Measurements from ENCODE around the gene GLI3. TPM values are rescaled to one million over a fixed set of nuclear protein-coding genes. Genes with fewer than 3 reads are reported as not detected.

Gene GLI3
- total and polyA plus RNA-seq, 2 of the 8 experiments (the other 6 are each of a cell fraction or from before 2014, with no cell fraction given): 8.0 to 31.1 TPM

DNA sequence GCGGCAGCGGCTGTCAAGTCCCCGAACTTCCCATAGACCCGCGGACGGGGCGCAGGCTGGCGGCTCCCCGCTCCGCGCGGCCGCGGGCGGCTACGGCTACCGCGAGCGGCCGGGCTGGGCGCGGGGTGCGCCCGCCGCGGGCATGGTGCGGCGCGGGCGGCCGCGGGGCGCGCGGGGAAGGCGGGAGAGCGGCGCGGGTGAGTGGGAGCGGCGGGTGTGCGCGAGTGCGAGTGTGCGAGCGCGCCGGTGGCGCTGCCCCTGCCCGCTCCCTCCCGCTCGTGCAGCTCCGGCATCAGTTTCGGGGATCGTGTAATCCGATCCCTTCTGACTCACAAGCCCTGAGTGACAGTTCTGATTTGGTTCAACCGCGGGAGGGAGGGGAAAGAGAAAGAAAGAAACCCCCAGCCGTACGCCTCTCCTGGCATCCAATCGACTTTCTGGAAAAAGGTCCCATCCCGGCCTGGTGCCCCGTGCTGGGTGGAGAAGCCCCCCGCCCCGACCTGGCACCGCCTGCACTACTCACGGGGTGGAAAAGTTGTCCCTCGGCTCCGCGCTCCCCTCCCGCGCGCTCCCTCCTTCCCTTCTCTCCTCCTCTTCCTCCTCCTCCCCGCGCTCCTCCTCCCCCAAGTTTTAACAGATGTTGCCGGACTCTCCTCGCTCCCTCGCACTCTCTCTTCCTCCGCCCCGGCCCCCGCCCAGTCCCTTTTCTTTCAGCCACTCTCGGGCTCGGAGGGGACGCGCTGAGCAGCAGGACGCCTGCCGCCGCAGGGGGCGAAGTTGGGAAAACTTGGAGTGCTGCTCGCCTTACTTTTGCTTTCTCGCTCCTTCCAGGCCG is at the start of gene GLI3 (continued):
- peak; percentile 6; the same call in 1 of the 2 replicates for TF ChIP-seq YY1 (IDR thresholded peaks at IDR 0.05; ENCODE audit: low read depth, low read length)
- no peak for TF ChIP-seq POU5F1 (IDR thresholded peaks at IDR 0.05; ENCODE audit: low read depth, low read length)
- no peak for TF ChIP-seq RXRA (IDR thresholded peaks at IDR 0.05; ENCODE audit: insufficient read depth, low read depth, low read length)
- TF ChIP-seq, protein P1, sequence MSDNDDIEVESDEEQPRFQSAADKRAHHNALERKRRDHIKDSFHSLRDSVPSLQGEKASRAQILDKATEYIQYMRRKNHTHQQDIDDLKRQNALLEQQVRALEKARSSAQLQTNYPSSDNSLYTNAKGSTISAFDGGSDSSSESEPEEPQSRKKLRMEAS (IDR thresholded peaks at IDR 0.05): peak; percentile 30; the same call in 1 of the 2 replicates
- TF ChIP-seq CHD2 (IDR thresholded peaks at IDR 0.05; ENCODE audit: low read length): no peak; the same call in 1 of the 2 replicates
- no peak; the same call in 1 of the 2 replicates for TF ChIP-seq TAF1 (IDR thresholded peaks at IDR 0.05; ENCODE audit: low read depth, low read length)
- no peak for TF ChIP-seq EP300 (IDR thresholded peaks at IDR 0.05; ENCODE audit: borderline replicate concordance in 1 of 2, low read depth in 2 of 2, low read length in 2 of 2)
- TF ChIP-seq KDM1A (IDR thresholded peaks at IDR 0.05; ENCODE audit: borderline replicate concordance, low read length): peak; percentile 51
- peak; percentile 35 to 69; a peak in 2 of 4 replicates for TF ChIP-seq SIN3A (conservative IDR thresholded peaks at IDR 0.05 in 1 of 2, IDR thresholded peaks at IDR 0.05 in 1 of 2; ENCODE audit: low read depth in 1 of 2, low read length in 2 of 2)
- no peak for TF ChIP-seq HDAC6 (IDR thresholded peaks at IDR 0.05; ENCODE audit: low read depth, low read length)
- no peak; the same call in 1 of the 2 replicates for TF ChIP-seq POLR2AphosphoS5 (IDR thresholded peaks at IDR 0.05; ENCODE audit: low read depth, low read length)
- TF ChIP-seq NANOG (IDR thresholded peaks at IDR 0.05; ENCODE audit: insufficient read depth, low read depth, low read length, poor library complexity, severe bottlenecking): no peak
- no peak for TF ChIP-seq CBX5 (IDR thresholded peaks at IDR 0.05; ENCODE audit: low read depth, low read length)
- TF ChIP-seq, protein P2, sequence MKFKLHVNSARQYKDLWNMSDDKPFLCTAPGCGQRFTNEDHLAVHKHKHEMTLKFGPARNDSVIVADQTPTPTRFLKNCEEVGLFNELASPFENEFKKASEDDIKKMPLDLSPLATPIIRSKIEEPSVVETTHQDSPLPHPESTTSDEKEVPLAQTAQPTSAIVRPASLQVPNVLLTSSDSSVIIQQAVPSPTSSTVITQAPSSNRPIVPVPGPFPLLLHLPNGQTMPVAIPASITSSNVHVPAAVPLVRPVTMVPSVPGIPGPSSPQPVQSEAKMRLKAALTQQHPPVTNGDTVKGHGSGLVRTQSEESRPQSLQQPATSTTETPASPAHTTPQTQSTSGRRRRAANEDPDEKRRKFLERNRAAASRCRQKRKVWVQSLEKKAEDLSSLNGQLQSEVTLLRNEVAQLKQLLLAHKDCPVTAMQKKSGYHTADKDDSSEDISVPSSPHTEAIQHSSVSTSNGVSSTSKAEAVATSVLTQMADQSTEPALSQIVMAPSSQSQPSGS (IDR thresholded peaks at IDR 0.05; ENCODE audit: low read length): no peak
- peak; percentile 98 for TF ChIP-seq RBBP5 (IDR thresholded peaks at IDR 0.05; ENCODE audit: borderline replicate concordance, low read depth, low read length)
- TF ChIP-seq CTBP2 (IDR thresholded peaks at IDR 0.05; ENCODE audit: borderline replicate concordance, insufficient read depth, insufficient read length, low read length): peak; percentile 96
- no peak for TF ChIP-seq SUZ12 (IDR thresholded peaks at IDR 0.05; ENCODE audit: low read length)
- TF ChIP-seq JUN (IDR thresholded peaks at IDR 0.05; ENCODE audit: low read depth, low read length): no peak
- no peak for TF ChIP-seq KDM5A (IDR thresholded peaks at IDR 0.05; ENCODE audit: low read length)
- no peak; the same call in 1 of the 2 replicates for TF ChIP-seq PHF8 (conservative IDR thresholded peaks at IDR 0.05; ENCODE audit: low read depth, low read length)
- TF ChIP-seq TCF12 (IDR thresholded peaks at IDR 0.05; ENCODE audit: low read depth, low read length): peak; percentile 77; the same call in 1 of the 2 replicates
